ENCODE measurements around the gene PAK4. TPM values are rescaled to one million over a fixed set of nuclear protein-coding genes. Genes with fewer than 3 reads are reported as not detected.

PAK4 gene
- total and polyA plus RNA-seq, 2 of the 8 experiments (the other 6 are each of a cell fraction or from before 2014, with no cell fraction given): 50.7 to 64.4 TPM

- Histone ChIP-seq H3K79me1 (ENCODE audit: low read depth, low read length) (peaks cover 14% of the 10 kb centered on the region), H4K8ac (ENCODE audit: extremely low read depth, insufficient read depth, low read length) (no peak overlapping the region), H3K23me2 (ENCODE audit: low read depth, low read length) (0 out of 2 replicates have a peak, but pooled peaks cover 2% of the 10 kb centered on the region), H3K27ac (ENCODE audit: low read depth, low read length) (no peak overlapping the region), H2AK5ac (ENCODE audit: low read depth, low read length) (no peak overlapping the region), H3K4me1 (replicated peaks in 1 of 4; ENCODE audit: control insufficient read depth in 3 of 4, insufficient read depth in 4 of 4, low read length in 3 of 4) (peaks cover 16 to 37% (median 21%) of the 10 kb centered on the region in 4 experiments), H2AFZ (ENCODE audit: low read length) (no peak overlapping the region), H4K91ac (replicated peaks; ENCODE audit: insufficient read length, low read length) (no peak overlapping the region), H3K56ac (replicated peaks; ENCODE audit: insufficient read length, low read depth, low read length) (no peak overlapping the region), H4K5ac (ENCODE audit: insufficient read length, low read depth, low read length) (no peak overlapping the region), H2BK120ac (replicated peaks; ENCODE audit: low read depth, low read length) (no peak overlapping the region), H3K18ac (ENCODE audit: extremely low read depth, low read length) (no peak overlapping the region), H4K20me1 (replicated peaks in 1 of 2; ENCODE audit: control insufficient read depth in 1 of 2, insufficient read depth in 2 of 2, low read length in 2 of 2) (peaks cover 7 to 34% of the 10 kb centered on the region in 2 experiments), H2BK12ac (ENCODE audit: low read depth, low read length) (no peak overlapping the region), H3K9ac (replicated peaks in 1 of 4; ENCODE audit: extremely low read depth in 1 of 4, low read depth in 3 of 4, low read length in 3 of 4) (no peak overlapping the region; a peak in 2 of 7 replicates), H3K79me2 (ENCODE audit: control insufficient read depth in 1 of 2, insufficient read depth in 2 of 2, low read length in 2 of 2) (peaks cover 3 to 44% of the 10 kb centered on the region in 2 experiments; a peak in 3 of 4 replicates), H3K23ac (ENCODE audit: insufficient read length) (no peak overlapping the region), H2BK5ac (ENCODE audit: low read depth, low read length) (no peak overlapping the region), H3K27me3 (replicated peaks in 1 of 4; ENCODE audit: control insufficient read depth in 3 of 4, extremely low read depth in 1 of 4, insufficient read depth in 3 of 4, low read length in 3 of 4) (no peaks in the 10 kb centered on the region), H3K9me3 (ENCODE audit: insufficient read depth in 2 of 2, low read depth in 1 of 2, low read length in 1 of 2) (no peaks in the 10 kb centered on the region), H2BK20ac (ENCODE audit: low read length) (no peak overlapping the region), H2BK15ac (ENCODE audit: low read length) (no peak overlapping the region), H3K4me2 (ENCODE audit: insufficient read depth in 1 of 2, low read depth in 2 of 2, low read length in 2 of 2) (no peak overlapping the region), H3K4me3 (ENCODE audit: extremely low read depth in 1 of 4, insufficient read depth in 2 of 4, low read depth in 3 of 4, low read length in 4 of 4) (no peak overlapping the region), H3K4ac (replicated peaks; ENCODE audit: insufficient read length, low read depth, low read length) (no peak overlapping the region), H3K14ac (ENCODE audit: insufficient read length) (no peak overlapping the region), H3K36me3 (ENCODE audit: control insufficient read depth in 2 of 4, insufficient read depth in 4 of 4, low read length in 3 of 4) (peaks cover 0 to 5% (median 0%) of the 10 kb centered on the region in 4 experiments; a peak in 2 of 8 replicates)
- no peak for DNase-seq (ENCODE audit: low read depth in 1 of 2, low spot score in 2 of 2)
- FAIRE-seq: no peak
- WGBS, 2 experiments (ENCODE audit: extremely low coverage in 1 of 2, insufficient coverage in 1 of 2, insufficient read length in 1 of 2, insufficient replicate concordance in 2 of 2, low coverage in 1 of 2, low lambda C conversion rate in 2 of 2, missing lambda C conversion rate in 1 of 2): 89% methylated on average over 8 of the region's 8 CpGs; no CpG with 5 or more reads in 1 of the 2 experiments
- ChIA-PET POLR2A (ENCODE audit: partially characterized antibody) (interaction anchor here (1.0 to 2.9 kb wide), 3 partner anchors 11 to 37 kb away, joined by 3 to 9 read pairs (median 3); no protein-coding TSS in a partner anchor), CTCF (ENCODE audit: partially characterized antibody) (interaction anchor here (0.6 to 1.9 kb wide), 11 partner anchors 7 to 53 kb away, joined by 3 to 4 read pairs (median 3); no protein-coding TSS in a partner anchor)
- TF ChIP-seq KDM5A (IDR thresholded peaks at IDR 0.05; ENCODE audit: low read length) (no peak), CEBPB (IDR thresholded peaks at IDR 0.05; ENCODE audit: low read depth, low read length) (no peak), TEAD4 (IDR thresholded peaks at IDR 0.05; ENCODE audit: low read depth, low read length) (no peak), MAFK (IDR thresholded peaks at IDR 0.05; ENCODE audit: low read depth, low read length) (no peak), EGR1 (IDR thresholded peaks at IDR 0.05; ENCODE audit: borderline replicate concordance, low read depth, low read length) (no peak), JUN (IDR thresholded peaks at IDR 0.05; ENCODE audit: low read depth, low read length) (no peak), CTBP2 (IDR thresholded peaks at IDR 0.05; ENCODE audit: borderline replicate concordance, insufficient read depth, insufficient read length, low read length) (no peak), SP4 (IDR thresholded peaks at IDR 0.05; ENCODE audit: low read length) (no peak), TAF1 (IDR thresholded peaks at IDR 0.05; ENCODE audit: low read depth, low read length) (no peak), KDM4A (IDR thresholded peaks at IDR 0.05; ENCODE audit: low read depth, low read length, severe bottlenecking) (no peak), NRF1 (IDR thresholded peaks at IDR 0.05; ENCODE audit: low read depth, low read length) (no peak), SP1 (IDR thresholded peaks at IDR 0.05; ENCODE audit: low read depth, low read length) (no peak), KDM1A (IDR thresholded peaks at IDR 0.05; ENCODE audit: borderline replicate concordance, low read length) (no peak), SP2 (IDR thresholded peaks at IDR 0.05; ENCODE audit: low read length) (no peak), SIRT6 (IDR thresholded peaks at IDR 0.05; ENCODE audit: low read length) (no peak)
- TF ChIP-seq, protein P1, sequence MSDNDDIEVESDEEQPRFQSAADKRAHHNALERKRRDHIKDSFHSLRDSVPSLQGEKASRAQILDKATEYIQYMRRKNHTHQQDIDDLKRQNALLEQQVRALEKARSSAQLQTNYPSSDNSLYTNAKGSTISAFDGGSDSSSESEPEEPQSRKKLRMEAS (IDR thresholded peaks at IDR 0.05): no peak
These were observed 24.6 kb downstream of the PAK4 start for GRCh38 chr19:39150235-39150634.
